WTC11 (cell line): ENCODE data around the gene CDH16. TPM values are rescaled to one million over a fixed set of nuclear protein-coding genes. Genes with fewer than 3 reads are reported as not detected.

ENCODE experiments used
- ATAC-seq: fragments of 200-7000 bp; cut with Tn5 transposase; 2 replicates; pipeline ENCODE4 v1.10.0; 2021; ENCODE audit warnings: mild to moderate bottlenecking, moderate library complexity
- CTCF ChIA-PET: fragments of 300-600 bp; sonication (Branson Sonifier 250); formaldehyde crosslinking; loops from one replicate; lab custom pipeline; 2021; ENCODE audit warnings: antibody characterized with exemption; lab: Charles Lee
- POLR2A ChIA-PET: fragments of 350-600 bp; sonication (Branson Sonifier 250); formaldehyde crosslinking; loops from one replicate; lab custom pipeline; 2021; ENCODE audit warnings: antibody characterized with exemption; lab: Charles Lee
- DNase-seq: peaks from one replicate; pipeline ENCODE4 v3.0.0; 2021; ENCODE audit warnings: low spot score
- H3K27ac Mint-ChIP-seq: 2 replicates; pipeline ENCODE4 v1.8.0; 2021; ENCODE audit warnings: mixed read lengths
- H3K27me3 Mint-ChIP-seq: 2 replicates; pipeline ENCODE4 v1.8.0; 2021; ENCODE audit warnings: low read depth, mild to moderate bottlenecking, moderate library complexity, mixed read lengths
- H3K36me3 Mint-ChIP-seq: 2 replicates; pipeline ENCODE4 v1.8.0; 2021; ENCODE audit warnings: mixed read lengths
- H3K4me1 Mint-ChIP-seq: 2 replicates; pipeline ENCODE4 v1.8.0; 2022; ENCODE audit warnings: mixed read lengths
- H3K4me3 Mint-ChIP-seq: 2 replicates; pipeline ENCODE4 v1.8.0; 2021; ENCODE audit warnings: mild to moderate bottlenecking, moderate library complexity, mixed read lengths
- H3K9me3 Mint-ChIP-seq: 2 replicates; pipeline ENCODE4 v1.8.0; 2021; ENCODE audit warnings: mixed read lengths
- AR ChIP-seq: fragments of 250-450 bp; sonication (Bioruptor Pico); IDR thresholded peaks from 2 replicates; pipeline ENCODE4 v1.9.0; 2021; ENCODE audit warnings: mild to moderate bottlenecking
- ATF6 ChIP-seq: sonication (generic); formaldehyde crosslinking; IDR thresholded peaks from 2 replicates; pipeline ENCODE4 v1.8.1; 2023; ENCODE audit warnings: mild to moderate bottlenecking, missing genetic modification reagents
- CBFB ChIP-seq: sonication (generic); formaldehyde crosslinking; IDR thresholded peaks from 2 replicates; pipeline ENCODE4 v1.8.1; 2022; ENCODE audit warnings: mild to moderate bottlenecking, low read depth, missing genetic modification reagents
- CREB1 ChIP-seq: sonication (generic); formaldehyde crosslinking; IDR thresholded peaks from 2 replicates; pipeline ENCODE4 v1.8.0; 2023; ENCODE audit warnings: mild to moderate bottlenecking, missing genetic modification reagents
- FOXP1 ChIP-seq: sonication (generic); formaldehyde crosslinking; IDR thresholded peaks from 2 replicates; pipeline ENCODE4 v1.8.0; 2022; ENCODE audit warnings: missing genetic modification reagents, mild to moderate bottlenecking, moderate library complexity, borderline replicate concordance
- GTF2I ChIP-seq: fragments of 250-450 bp; sonication (Bioruptor Pico); conservative IDR thresholded peaks from 2 replicates; pipeline ENCODE4 v1.4.0; 2021; ENCODE audit warnings: mild to moderate bottlenecking
- KAT7 ChIP-seq: sonication (generic); formaldehyde crosslinking; IDR thresholded peaks from 2 replicates; pipeline ENCODE4 v1.8.1; 2023; ENCODE audit warnings: missing genetic modification reagents, mild to moderate bottlenecking, borderline replicate concordance
- NFATC4 ChIP-seq: fragments of 250-450 bp; sonication (Bioruptor Pico); IDR thresholded peaks from 2 replicates; pipeline ENCODE4 v1.9.0; 2021; ENCODE audit warnings: mild to moderate bottlenecking
- NFYB ChIP-seq: sonication (generic); formaldehyde crosslinking; conservative IDR thresholded peaks from 2 replicates; pipeline ENCODE4 v1.8.0; 2022; ENCODE audit warnings: low read depth, missing genetic modification reagents
- TP53 ChIP-seq: sonication (generic); formaldehyde crosslinking; IDR thresholded peaks from 2 replicates; pipeline ENCODE4 v1.8.1; 2023; ENCODE audit warnings: mild to moderate bottlenecking, missing genetic modification reagents
- ZNF121 ChIP-seq: sonication (generic); formaldehyde crosslinking; IDR thresholded peaks from 2 replicates; pipeline ENCODE4 v1.8.0; 2023; ENCODE audit warnings: missing genetic modification reagents
- ZNF219 ChIP-seq: sonication (generic); formaldehyde crosslinking; IDR thresholded peaks from 2 replicates; pipeline ENCODE4 v1.8.0; 2023; ENCODE audit warnings: missing genetic modification reagents, mild to moderate bottlenecking, borderline replicate concordance
- ZNF232 ChIP-seq: sonication (generic); formaldehyde crosslinking; IDR thresholded peaks from 2 replicates; pipeline ENCODE4 v1.8.0; 2022; ENCODE audit warnings: mild to moderate bottlenecking, missing genetic modification reagents
- ZNF281 ChIP-seq: sonication (generic); formaldehyde crosslinking; IDR thresholded peaks from 2 replicates; pipeline ENCODE4 v1.8.0; 2023; ENCODE audit warnings: mild to moderate bottlenecking, missing genetic modification reagents
- ZNF396 ChIP-seq: fragments of 250-450 bp; sonication (Bioruptor Pico); IDR thresholded peaks from 2 replicates; pipeline ENCODE4 v1.8.0; 2021; ENCODE audit warnings: mild to moderate bottlenecking, moderate library complexity, borderline replicate concordance
- ZNF425 ChIP-seq: fragments of 250-450 bp; sonication (Bioruptor Pico); conservative IDR thresholded peaks from 2 replicates; pipeline ENCODE4 v1.9.0; 2021; ENCODE audit warnings: mild to moderate bottlenecking
- ZNF671 ChIP-seq: fragments of 250-450 bp; sonication (Bioruptor Pico); IDR thresholded peaks from 2 replicates; pipeline ENCODE4 v1.8.0; 2021; ENCODE audit warnings: mild to moderate bottlenecking
- total RNA-seq: library from RNA; stranded (reverse); gene quantifications from 3 replicates; pipeline ENCODE4 v1.2.3, GENCODE V29; 2021
- TF ChIP-seq, protein P1 (sequence below): fragments of 250-450 bp; sonication (Bioruptor Pico); IDR thresholded peaks from 2 replicates; pipeline ENCODE4 v1.8.0; 2021; ENCODE audit warnings: mild to moderate bottlenecking
- TF ChIP-seq, protein P2 (sequence below): fragments of 250-450 bp; sonication (Bioruptor Pico); IDR thresholded peaks from 2 replicates; pipeline ENCODE4 v1.9.0; 2021; ENCODE audit warnings: mild to moderate bottlenecking, borderline replicate concordance

Gene CDH16
- total RNA-seq, 1 experiment from 2014 or later, result not detected

DNA sequence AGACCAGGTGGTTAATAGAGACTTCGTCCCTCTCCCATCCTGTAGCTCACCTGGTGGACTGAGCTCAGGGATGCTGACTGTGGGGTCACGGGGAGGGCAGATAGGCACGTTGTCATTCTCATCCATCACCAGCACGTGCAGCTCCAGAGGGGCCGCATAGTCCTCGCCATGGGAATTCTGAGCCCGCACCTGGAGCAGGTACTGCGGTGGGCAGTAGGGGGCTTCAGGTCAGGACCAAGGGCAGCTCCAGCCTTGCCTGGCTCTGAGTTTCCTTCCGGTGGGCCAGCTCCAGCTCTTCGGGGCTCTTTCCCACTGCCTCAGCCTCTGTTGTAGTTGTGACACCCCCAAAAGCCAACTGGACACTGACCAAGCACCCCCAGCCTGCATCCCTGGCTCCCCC lies 5.6 kb downstream of the CDH16 start:
- no peaks in the 10 kb centered on the region for H3K4me1 Mint-ChIP-seq
- ATAC-seq, result peak; percentile 90

DNA sequence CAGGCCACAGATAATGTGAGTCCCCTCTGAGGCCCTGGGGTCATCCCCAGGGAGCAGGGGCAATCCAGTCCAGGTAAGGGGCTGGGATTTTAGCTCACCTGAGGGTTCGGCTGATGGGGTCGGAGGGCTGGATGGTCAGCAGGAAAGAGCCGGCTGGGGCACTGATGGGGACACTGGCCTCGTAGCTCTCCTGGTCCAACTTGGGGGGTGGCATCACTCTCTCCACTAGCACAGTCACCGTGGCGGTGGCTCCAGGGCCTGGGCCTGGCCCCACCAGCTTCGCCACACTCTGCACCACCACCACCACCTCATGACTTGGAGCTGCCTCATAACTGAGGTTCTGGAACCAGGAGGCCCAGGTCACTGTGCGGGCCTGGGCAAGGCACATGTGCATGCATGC lies 6.9 kb downstream of the CDH16 start:
- H3K27me3 Mint-ChIP-seq, result peaks cover 13% of the 10 kb centered on the region
- ATAC-seq (no peak), DNase-seq (no peak)
- H3K36me3 Mint-ChIP-seq, result no peaks in the 10 kb centered on the region
- H3K4me3 Mint-ChIP-seq, result no peak overlapping the region
- no peaks in the 10 kb centered on the region for H3K9me3 Mint-ChIP-seq
- ChIA-PET CTCF (interaction anchor here (0.6 to 4.8 kb wide), 3 partner anchors 13 to 259 kb away, joined by 3 to 53 read pairs (median 26); partner anchors contain the start of genes NOL3 and RRAD), POLR2A (no interaction called here)
- H3K27ac Mint-ChIP-seq, result no peak overlapping the region
- no peaks in the 10 kb centered on the region for H3K4me1 Mint-ChIP-seq
- TF ChIP-seq TP53 (CRISPR knock-in tag), result no peak
- TF ChIP-seq ZNF396, result no peak
- TF ChIP-seq ZNF121 (CRISPR knock-in tag), result no peak
- TF ChIP-seq ATF6 (CRISPR knock-in tag), result no peak
- TF ChIP-seq, protein P1, sequence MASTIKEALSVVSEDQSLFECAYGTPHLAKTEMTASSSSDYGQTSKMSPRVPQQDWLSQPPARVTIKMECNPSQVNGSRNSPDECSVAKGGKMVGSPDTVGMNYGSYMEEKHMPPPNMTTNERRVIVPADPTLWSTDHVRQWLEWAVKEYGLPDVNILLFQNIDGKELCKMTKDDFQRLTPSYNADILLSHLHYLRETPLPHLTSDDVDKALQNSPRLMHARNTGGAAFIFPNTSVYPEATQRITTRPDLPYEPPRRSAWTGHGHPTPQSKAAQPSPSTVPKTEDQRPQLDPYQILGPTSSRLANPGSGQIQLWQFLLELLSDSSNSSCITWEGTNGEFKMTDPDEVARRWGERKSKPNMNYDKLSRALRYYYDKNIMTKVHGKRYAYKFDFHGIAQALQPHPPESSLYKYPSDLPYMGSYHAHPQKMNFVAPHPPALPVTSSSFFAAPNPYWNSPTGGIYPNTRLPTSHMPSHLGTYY (CRISPR knock-in tag), result no peak
- TF ChIP-seq ZNF425 (CRISPR knock-in tag), result no peak
- TF ChIP-seq CBFB (CRISPR knock-in tag), result no peak
- TF ChIP-seq GTF2I, result no peak
- TF ChIP-seq NFYB (CRISPR knock-in tag), result no peak
- TF ChIP-seq ZNF281 (CRISPR knock-in tag), result no peak
- TF ChIP-seq CREB1 (CRISPR knock-in tag), result no peak
- no peak for TF ChIP-seq ZNF232 (CRISPR knock-in tag)
- TF ChIP-seq, protein P2, sequence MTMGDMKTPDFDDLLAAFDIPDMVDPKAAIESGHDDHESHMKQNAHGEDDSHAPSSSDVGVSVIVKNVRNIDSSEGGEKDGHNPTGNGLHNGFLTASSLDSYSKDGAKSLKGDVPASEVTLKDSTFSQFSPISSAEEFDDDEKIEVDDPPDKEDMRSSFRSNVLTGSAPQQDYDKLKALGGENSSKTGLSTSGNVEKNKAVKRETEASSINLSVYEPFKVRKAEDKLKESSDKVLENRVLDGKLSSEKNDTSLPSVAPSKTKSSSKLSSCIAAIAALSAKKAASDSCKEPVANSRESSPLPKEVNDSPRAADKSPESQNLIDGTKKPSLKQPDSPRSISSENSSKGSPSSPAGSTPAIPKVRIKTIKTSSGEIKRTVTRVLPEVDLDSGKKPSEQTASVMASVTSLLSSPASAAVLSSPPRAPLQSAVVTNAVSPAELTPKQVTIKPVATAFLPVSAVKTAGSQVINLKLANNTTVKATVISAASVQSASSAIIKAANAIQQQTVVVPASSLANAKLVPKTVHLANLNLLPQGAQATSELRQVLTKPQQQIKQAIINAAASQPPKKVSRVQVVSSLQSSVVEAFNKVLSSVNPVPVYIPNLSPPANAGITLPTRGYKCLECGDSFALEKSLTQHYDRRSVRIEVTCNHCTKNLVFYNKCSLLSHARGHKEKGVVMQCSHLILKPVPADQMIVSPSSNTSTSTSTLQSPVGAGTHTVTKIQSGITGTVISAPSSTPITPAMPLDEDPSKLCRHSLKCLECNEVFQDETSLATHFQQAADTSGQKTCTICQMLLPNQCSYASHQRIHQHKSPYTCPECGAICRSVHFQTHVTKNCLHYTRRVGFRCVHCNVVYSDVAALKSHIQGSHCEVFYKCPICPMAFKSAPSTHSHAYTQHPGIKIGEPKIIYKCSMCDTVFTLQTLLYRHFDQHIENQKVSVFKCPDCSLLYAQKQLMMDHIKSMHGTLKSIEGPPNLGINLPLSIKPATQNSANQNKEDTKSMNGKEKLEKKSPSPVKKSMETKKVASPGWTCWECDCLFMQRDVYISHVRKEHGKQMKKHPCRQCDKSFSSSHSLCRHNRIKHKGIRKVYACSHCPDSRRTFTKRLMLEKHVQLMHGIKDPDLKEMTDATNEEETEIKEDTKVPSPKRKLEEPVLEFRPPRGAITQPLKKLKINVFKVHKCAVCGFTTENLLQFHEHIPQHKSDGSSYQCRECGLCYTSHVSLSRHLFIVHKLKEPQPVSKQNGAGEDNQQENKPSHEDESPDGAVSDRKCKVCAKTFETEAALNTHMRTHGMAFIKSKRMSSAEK (CRISPR knock-in tag), result no peak
- no peak for TF ChIP-seq ZNF671

More for the DNA sequence above, 5.6 kb downstream of the CDH16 start:
- peak; percentile 66 for DNase-seq
- Mint-ChIP-seq H3K27ac (no peak overlapping the region), H3K27me3 (peaks cover 8% of the 10 kb centered on the region), H3K4me3 (no peak overlapping the region), H3K9me3 (no peaks in the 10 kb centered on the region), H3K36me3 (no peaks in the 10 kb centered on the region)
- POLR2A ChIA-PET, result no interaction called here
- TF ChIP-seq ZNF219 (no peak), KAT7 (0 out of 2 replicates have a peak, but pooled peaks have one; percentile 50), FOXP1 (CRISPR knock-in tag) (0 out of 2 replicates have a peak, but pooled peaks have one; percentile 28), NFATC4 (CRISPR knock-in tag) (no peak), AR (CRISPR knock-in tag) (no peak)
- CTCF ChIA-PET, result interaction anchor here (0.7 to 4.8 kb wide), 12 partner anchors 10 to 293 kb away, joined by 3 to 53 read pairs (median 4); partner anchors contain the start of genes NAE1 and RRAD
